HepG2 (cell line): ENCODE data around the gene TMEM151A. TPM values are rescaled to one million over a fixed set of nuclear protein-coding genes. Genes with fewer than 3 reads are reported as not detected.

Experiments used
- CEBPB ChIP-seq: IDR thresholded peaks from 2 replicates; pipeline ENCODE4 v1.6.1; 2011; ENCODE audit warnings: low read depth, low read length, improper control_type of control experiment, borderline replicate concordance
- CREBL2 ChIP-seq: sonication (generic); formaldehyde crosslinking; IDR thresholded peaks from 2 replicates; pipeline ENCODE4 v1.8.1; 2023; ENCODE audit warnings: missing genetic modification reagents, mild to moderate bottlenecking, borderline replicate concordance
- EHMT2 ChIP-seq: fragments of 200-600 bp; sonication (generic); IDR thresholded peaks from 2 replicates; pipeline ENCODE4 v1.7.0; 2017; ENCODE audit warnings: antibody characterized with exemption, low read depth, low read length, borderline replicate concordance
- FOXK2 ChIP-seq: fragments of 450-650 bp; IDR thresholded peaks from 2 replicates; pipeline ENCODE4 v1.6.1; 2016
- MTERF4 ChIP-seq: sonication (generic); formaldehyde crosslinking; IDR thresholded peaks from 2 replicates; pipeline ENCODE4 v1.8.0; 2023; ENCODE audit warnings: mild to moderate bottlenecking, missing genetic modification reagents
- MXD1 ChIP-seq: sonication (generic); formaldehyde crosslinking; IDR thresholded peaks from 2 replicates; pipeline ENCODE4 v1.4.0; 2020; ENCODE audit warnings: mild to moderate bottlenecking, missing genetic modification reagents
- MYC ChIP-seq: sonication (generic); formaldehyde crosslinking; IDR thresholded peaks from 2 replicates; pipeline ENCODE4 v1.9.0; 2021; ENCODE audit warnings: missing genetic modification reagents, borderline replicate concordance
- NCOR1 ChIP-seq: fragments of 200-600 bp; sonication (generic); IDR thresholded peaks from 2 replicates; pipeline ENCODE4 v1.7.0; 2017; ENCODE audit warnings: antibody characterized with exemption, low read length, borderline replicate concordance
- NR0B2 ChIP-seq: sonication (generic); formaldehyde crosslinking; IDR thresholded peaks from 2 replicates; pipeline ENCODE4 v1.4.0; 2020; ENCODE audit warnings: mild to moderate bottlenecking, missing genetic modification reagents
- RAD21 ChIP-seq: fragments of 450-650 bp; formaldehyde crosslinking; IDR thresholded peaks from 2 replicates; pipeline ENCODE4 v1.5.0; 2020; ENCODE audit warnings: mild to moderate bottlenecking
- SP1 ChIP-seq, 2 experiments: fragments of 450-650 bp in 1 of 2; sonication (generic) in 1 of 2; formaldehyde crosslinking in 1 of 2; IDR thresholded peaks; 2 replicates each; pipeline versions ENCODE4 v1.4.0 to v1.6.1; 2016 to 2020; ENCODE audit warnings: missing genetic modification reagents in 1 of 2
- TFAP4 ChIP-seq: sonication (generic); IDR thresholded peaks from 2 replicates; pipeline ENCODE4 v1.6.1; 2016; ENCODE audit warnings: low read depth, borderline replicate concordance
- TGIF2 ChIP-seq: IDR thresholded peaks from 2 replicates; pipeline ENCODE4 v1.6.1; 2016; ENCODE audit warnings: control low read depth, missing compliant biosample characterization
- ZBTB3 ChIP-seq: sonication (generic); formaldehyde crosslinking; IDR thresholded peaks from 2 replicates; pipeline ENCODE4 v1.4.0; 2020; ENCODE audit warnings: low read depth, mild to moderate bottlenecking, moderate library complexity, missing genetic modification reagents, borderline replicate concordance
- ZBTB42 ChIP-seq: sonication (generic); formaldehyde crosslinking; IDR thresholded peaks from 2 replicates; pipeline ENCODE4 v1.5.0; 2020; ENCODE audit warnings: mild to moderate bottlenecking, missing genetic modification reagents
- ZMYM4 ChIP-seq: sonication (generic); formaldehyde crosslinking; IDR thresholded peaks from 2 replicates; pipeline ENCODE4 v1.8.1; 2023; ENCODE audit warnings: mild to moderate bottlenecking, missing genetic modification reagents
- ZNF230 ChIP-seq: sonication (generic); formaldehyde crosslinking; IDR thresholded peaks from 2 replicates; pipeline ENCODE4 v1.4.0; 2020; ENCODE audit warnings: mild to moderate bottlenecking, missing genetic modification reagents
- ZNF263 ChIP-seq: sonication (generic); formaldehyde crosslinking; IDR thresholded peaks from 2 replicates; pipeline ENCODE4 v1.4.0; 2020; ENCODE audit warnings: missing genetic modification reagents
- ZNF317 ChIP-seq: sonication (generic); formaldehyde crosslinking; IDR thresholded peaks from 2 replicates; pipeline ENCODE4 v1.5.0; 2020; ENCODE audit warnings: mild to moderate bottlenecking, missing genetic modification reagents
- ZSCAN22 ChIP-seq: sonication (generic); formaldehyde crosslinking; IDR thresholded peaks from 2 replicates; pipeline ENCODE4 v1.4.0; 2020; ENCODE audit warnings: mild to moderate bottlenecking, missing genetic modification reagents
- polyA plus RNA-seq, 8 experiments: library from polyadenylated mRNA; depleted of rRNA in 3 of 8; stranded (reverse) in 7 of 8; unstranded in 1 of 8; fragments of >200 nt; fragmentation: Illumina TruSeq in 4 of 8; extraction: Trizol in 4 of 8; gene quantifications; 2 replicates each; pipeline versions ENCODE4 v1.2.1 to v1.2.3, GENCODE V29; 2011 to 2016; ENCODE audit warnings: low read depth in 4 of 8, missing spikeins in 1 of 8, mixed read lengths in 1 of 8; ENCODE audit not compliant: insufficient read depth in 1 of 8
- total RNA-seq, 5 experiments: library from RNA; depleted of rRNA; stranded (reverse); fragments of >200 nt; fragmentation: Illumina TruSeq; extraction: Trizol; gene quantifications; 2 replicates each; pipeline ENCODE4 v1.2.3, GENCODE V29; 2016; ENCODE audit warnings: low read depth in 1 of 5

TMEM151A gene
- total and polyA plus RNA-seq, 2 of the 13 experiments (the other 11 are each of a cell fraction or from before 2014, with no cell fraction given): 0.18 to 0.33 TPM

DNA sequence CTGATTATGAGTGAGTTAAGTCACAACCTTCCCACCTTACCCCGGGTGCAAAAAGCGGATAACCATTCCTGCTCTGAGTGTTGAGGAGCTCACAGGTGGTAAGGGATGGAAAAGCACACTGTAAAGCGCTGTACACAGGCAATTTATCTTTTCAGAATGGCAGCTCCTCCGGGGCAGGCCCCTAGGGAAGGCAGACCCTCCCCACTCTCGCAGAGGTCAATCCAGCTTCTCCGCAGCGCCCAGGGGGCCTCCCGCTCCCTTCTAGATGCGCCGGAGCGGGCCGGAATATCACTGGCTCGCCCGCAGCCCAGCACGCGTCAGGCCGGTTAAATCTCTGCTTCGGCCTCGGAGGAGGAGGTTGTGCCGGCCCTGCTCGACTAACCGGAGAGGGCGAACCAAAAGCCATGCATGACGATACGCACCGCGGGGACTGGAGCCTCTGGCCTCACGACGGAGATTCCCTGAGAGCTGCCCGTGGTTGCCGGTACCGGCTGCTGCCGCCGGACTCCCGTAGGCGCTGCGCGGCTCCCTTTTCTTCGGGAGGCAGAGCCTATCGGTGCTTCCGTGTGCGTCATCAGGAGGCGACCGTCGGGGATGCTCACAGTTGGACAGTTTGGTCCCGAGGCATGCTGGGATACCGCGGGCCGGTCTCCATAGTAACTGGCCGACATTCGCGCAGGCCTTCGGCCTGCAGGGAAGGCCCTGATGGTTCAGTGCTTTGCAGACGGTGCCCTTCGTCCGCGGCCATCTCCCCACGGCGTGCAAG is 53.0 kb downstream of the TMEM151A start, which contains the start of gene BRMS1 (continued):
- TF ChIP-seq FOXK2: 0 out of 2 replicates have a peak, but pooled peaks have one; percentile 18
- TF ChIP-seq CEBPB: no peak
- TF ChIP-seq SP1 (IDR thresholded peaks at IDR 0.05): no peak
- TF ChIP-seq SP1 (CRISPR knock-in tag; IDR thresholded peaks at IDR 0.05): peak; percentile 57
- TF ChIP-seq ZNF263 (CRISPR knock-in tag): 0 out of 2 replicates have a peak, but pooled peaks have one; percentile 6
- peak; percentile 73; the same call in 1 of the 2 replicates for TF ChIP-seq TGIF2 (CRISPR knock-in tag)
- TF ChIP-seq ZSCAN22: 0 out of 2 replicates have a peak, but pooled peaks have one; percentile 47
- peak; percentile 45; the same call in 1 of the 2 replicates for TF ChIP-seq ZNF317 (CRISPR knock-in tag)
- no peak for TF ChIP-seq CREBL2
- TF ChIP-seq TFAP4: no peak; the same call in 1 of the 2 replicates
- no peak for TF ChIP-seq EHMT2
- TF ChIP-seq ZBTB3 (CRISPR knock-in tag): 0 out of 2 replicates have a peak, but pooled peaks have one; percentile 88
- peak; percentile 28; the same call in 1 of the 2 replicates for TF ChIP-seq NCOR1
- peak; percentile 70; the same call in 1 of the 2 replicates for TF ChIP-seq ZNF230 (CRISPR knock-in tag)
- TF ChIP-seq RAD21 (CRISPR knock-in tag): no peak
- peak; percentile 57; the same call in 1 of the 2 replicates for TF ChIP-seq MYC (CRISPR knock-in tag)
- peak; percentile 82 for TF ChIP-seq ZMYM4 (CRISPR knock-in tag)
- TF ChIP-seq MXD1 (CRISPR knock-in tag): no peak
- 0 out of 2 replicates have a peak, but pooled peaks have one; percentile 33 for TF ChIP-seq ZBTB42 (CRISPR knock-in tag)
- no peak for TF ChIP-seq MTERF4 (CRISPR knock-in tag)
- 0 out of 2 replicates have a peak, but pooled peaks have one; percentile 35 for TF ChIP-seq NR0B2
